Kidney (tissue), 14 donors: ENCODE data around the gene AMH. TPM values are rescaled to one million over a fixed set of nuclear protein-coding genes. Genes with fewer than 3 reads are reported as not detected.

Experiments
- DNase-seq, 5 donors: peaks; one replicate each; pipeline ENCODE4 v3.0.0-alpha.2; 2013 to 2020
- FAIRE-seq: peaks from 2 replicates; lab custom pipeline; 2012; peaks lifted over from hg19 to GRCh38; lab: Jason Lieb, UNC
- H3K27ac ChIP-seq, 2 donors: one replicate each; pipeline ENCODE4 v1.7.0; 2013; ENCODE audit warnings: low read depth in 2 of 2, low read length in 2 of 2, inconsistent platforms in 1 of 2
- H3K27me3 ChIP-seq: one replicate; pipeline ENCODE4 v1.7.1; 2013; ENCODE audit warnings: low read length, inconsistent platforms; ENCODE audit not compliant: control insufficient read depth, insufficient read depth
- H3K36me3 ChIP-seq, 3 donors: one replicate each; pipeline versions ENCODE4 v1.7.0 to v1.7.1; 2013; ENCODE audit warnings: low read length in 3 of 3, control low read depth in 1 of 3, inconsistent platforms in 1 of 3; ENCODE audit not compliant: insufficient read depth in 3 of 3, control insufficient read depth in 2 of 3
- H3K4me1 ChIP-seq, 3 donors: one replicate each; pipeline versions ENCODE4 v1.7.0 to v1.7.1; 2013; ENCODE audit warnings: low read length in 3 of 3, inconsistent platforms in 1 of 3, low read depth in 1 of 3; ENCODE audit not compliant: control insufficient read depth in 2 of 3, insufficient read depth in 2 of 3
- H3K4me3 ChIP-seq, 3 donors: one replicate each; pipeline versions ENCODE4 v1.7.0 to v1.8.1; 2013; ENCODE audit warnings: low read length in 3 of 3, control low read depth in 1 of 3, inconsistent platforms in 1 of 3
- H3K9ac ChIP-seq, 3 donors: one replicate each; pipeline versions ENCODE4 v1.7.0 to v1.7.1; 2013; ENCODE audit warnings: low read length in 3 of 3, control low read depth in 1 of 3, inconsistent platforms in 1 of 3
- H3K9me3 ChIP-seq, 3 donors: one replicate each; pipeline versions ENCODE4 v1.7.0 to v1.7.1; 2013; ENCODE audit warnings: low read length in 3 of 3, control low read depth in 1 of 3, inconsistent platforms in 1 of 3; ENCODE audit not compliant: control insufficient read depth in 2 of 3, insufficient read depth in 1 of 3
- CTCF ChIP-seq: IDR thresholded peaks from 3 replicates; pipeline ENCODE4 v1.5.1; 2012; ENCODE audit warnings: mild to moderate bottlenecking, moderate library complexity, borderline replicate concordance; ENCODE audit not compliant: insufficient read depth; ENCODE audit errors: extremely low read depth
- intact Hi-C: fragments of 100-400 bp; cut with DNase I; formaldehyde crosslinking; loops from one replicate; pipeline ENCODE4 v1.11.1; 2022
- polyA plus RNA-seq: library from polyadenylated mRNA; stranded (reverse); fragments of 350-450 nt; fragmentation: Illumina TruSeq; extraction: RNeasy Lipid Tissue Mini Kit (QIAGEN cat#74804); gene quantifications from one replicate; pipeline ENCODE4 v1.2.3, GENCODE V29; 2014; ENCODE audit warnings: low read depth, low replicate concordance; ENCODE audit not compliant: insufficient read depth
- total RNA-seq: library from RNA; stranded (reverse); fragmentation: NEBNext Ultra II Directional; extraction: Animal tissue kit (Norgen Biotek cat#: 25700); gene quantifications from one replicate; pipeline ENCODE4 v1.2.1, GENCODE V29; 2021
- donor health status: control.
- donor health status: control.
- donor health status: control.
- donor health status: control.
- donor health status: control.
- donor health status: DM: yes; HTN: yes; CAD: no.
- donor health status: Normal renal cell carcinoma (clear cell type).

Gene AMH
- total and polyA plus RNA-seq, 2 donors from 2014 or later, result 0.60 to 1.0 TPM

- intact Hi-C loops, result no loop called here
- H3K36me3 ChIP-seq, result peaks cover 0 to 40% (median 10%) of the 10 kb centered on the region in 3 donors
- H3K9ac ChIP-seq, result no peak overlapping the region
- no peak overlapping the region for H3K4me3 ChIP-seq
- no peaks in the 10 kb centered on the region for H3K27me3 ChIP-seq
- no peaks in the 10 kb centered on the region for H3K9me3 ChIP-seq
- DNase-seq (peak in 1 of 5 donors; percentile 69), FAIRE-seq (no peak)
- peaks cover 0 to 25% (median 19%) of the 10 kb centered on the region in 3 donors for H3K4me1 ChIP-seq
- no peak for TF ChIP-seq CTCF
- no peak overlapping the region for H3K27ac ChIP-seq
Measured at GRCh38 chr19:2245273-2245672, 3.9 kb upstream of the AMH start.

GRCh38 chr19:2246014-2246620, 3.0 kb upstream of the AMH start:
- Histone ChIP-seq H3K9me3 (no peaks in the 10 kb centered on the region), H3K36me3 (peaks cover 0 to 40% (median 10%) of the 10 kb centered on the region in 3 donors), H3K27ac (no peak overlapping the region), H3K9ac (no peak overlapping the region), H3K27me3 (no peaks in the 10 kb centered on the region), H3K4me3 (no peak overlapping the region), H3K4me1 (peaks cover 0 to 16% (median 11%) of the 10 kb centered on the region in 3 donors)
- no peak for FAIRE-seq
- peak in 1 of 5 donors; percentile 67 for DNase-seq
- intact Hi-C loops, result no loop called here
- no peak for TF ChIP-seq CTCF

GRCh38 chr19:2246801-2247361, 2.2 kb upstream of the AMH start:
- intact Hi-C loops, result no loop called here
- H3K27me3 ChIP-seq, result no peaks in the 10 kb centered on the region
- H3K36me3 ChIP-seq, result peaks cover 0 to 40% (median 10%) of the 10 kb centered on the region in 3 donors
- no peak overlapping the region for H3K4me3 ChIP-seq
- FAIRE-seq, result no peak
- peak in 1 of 5 donors; percentile 80 for DNase-seq
- TF ChIP-seq CTCF, result no peak
- H3K9ac ChIP-seq, result no peak overlapping the region
- H3K4me1 ChIP-seq, result peaks cover 0 to 14% (median 4%) of the 10 kb centered on the region in 3 donors
- no peaks in the 10 kb centered on the region for H3K9me3 ChIP-seq
- H3K27ac ChIP-seq, result no peak overlapping the region
